KOPT-K1 (cell line): ENCODE results near the gene HEXIM1.

Experiments
- H3K27ac ChIP-seq: fragments of 200-600 bp; sonication (generic); 2 replicates; pipeline ENCODE4 v1.5.1; 2016; ENCODE audit warnings: antibody characterized with exemption, mild to moderate bottlenecking, low read depth, low read length; ENCODE audit not compliant: poor library complexity, severe bottlenecking
- H3K36me3 ChIP-seq: fragments of 200-600 bp; sonication (generic); 2 replicates; pipeline ENCODE4 v1.5.1; 2017; ENCODE audit warnings: antibody characterized with exemption, mild to moderate bottlenecking, low read length, moderate library complexity; ENCODE audit not compliant: insufficient read depth
- H3K9me3 ChIP-seq: fragments of 200-600 bp; sonication (generic); 2 replicates; pipeline ENCODE4 v1.5.1; 2017; ENCODE audit warnings: antibody characterized with exemption, low read length, mild to moderate bottlenecking; ENCODE audit not compliant: insufficient read depth, poor library complexity, severe bottlenecking

HEXIM1 gene

GRCh38 chr17:45108595-45109521 lies 39.4 kb upstream of the HEXIM1 start:
- Histone ChIP-seq H3K9me3 (no peaks in the 10 kb centered on the region), H3K36me3 (peaks cover 57% of the 10 kb centered on the region), H3K27ac (no peak overlapping the region)

GRCh38 chr17:45110676-45111611 lies 37.3 kb upstream of the HEXIM1 start:
- Histone ChIP-seq H3K27ac (no peak overlapping the region), H3K36me3 (peaks cover 36% of the 10 kb centered on the region), H3K9me3 (no peaks in the 10 kb centered on the region)

GRCh38 chr17:45111850-45112249 lies 36.4 kb upstream of the HEXIM1 start:
- Histone ChIP-seq H3K36me3 (peaks cover 27% of the 10 kb centered on the region), H3K27ac (no peak overlapping the region)

GRCh38 chr17:45112559-45113423 lies 35.5 kb upstream of the HEXIM1 start:
- Histone ChIP-seq H3K36me3 (peaks cover 18% of the 10 kb centered on the region), H3K9me3 (no peaks in the 10 kb centered on the region), H3K27ac (no peak overlapping the region)

More at GRCh38 chr17:45111850-45112249, 36.4 kb upstream of the HEXIM1 start:
- H3K9me3 ChIP-seq: no peaks in the 10 kb centered on the region

- no peak overlapping the region for H3K27ac ChIP-seq
- H3K9me3 ChIP-seq: no peaks in the 10 kb centered on the region
- H3K36me3 ChIP-seq: peaks cover 12% of the 10 kb centered on the region
Measured at GRCh38 chr17:45113424-45113754, 34.9 kb upstream of the HEXIM1 start.

- Histone ChIP-seq H3K36me3 (peaks cover 2% of the 10 kb centered on the region; the same call in 1 of the 2 replicates), H3K27ac (no peak overlapping the region), H3K9me3 (no peaks in the 10 kb centered on the region)
Measured at GRCh38 chr17:45114117-45114932, 34.0 kb upstream of the HEXIM1 start.

- H3K36me3 ChIP-seq: no peaks in the 10 kb centered on the region
- no peaks in the 10 kb centered on the region for H3K9me3 ChIP-seq
- no peak overlapping the region for H3K27ac ChIP-seq
Measured at GRCh38 chr17:45115015-45115625, 33.2 kb upstream of the HEXIM1 start.

GRCh38 chr17:45115871-45116270 lies 32.4 kb upstream of the HEXIM1 start:
- Histone ChIP-seq H3K36me3 (no peaks in the 10 kb centered on the region), H3K27ac (no peak overlapping the region), H3K9me3 (no peaks in the 10 kb centered on the region)

GRCh38 chr17:45116434-45117016 lies 31.8 kb upstream of the HEXIM1 start:
- Histone ChIP-seq H3K27ac (no peak overlapping the region), H3K36me3 (no peaks in the 10 kb centered on the region), H3K9me3 (no peaks in the 10 kb centered on the region)

GRCh38 chr17:45117334-45117733 lies 30.9 kb upstream of the HEXIM1 start:
- Histone ChIP-seq H3K9me3 (no peaks in the 10 kb centered on the region), H3K36me3 (no peaks in the 10 kb centered on the region), H3K27ac (no peak overlapping the region)

- Histone ChIP-seq H3K27ac (no peak overlapping the region), H3K9me3 (no peaks in the 10 kb centered on the region)
Measured at GRCh38 chr17:45117848-45118646, 30.2 kb upstream of the HEXIM1 start.

GRCh38 chr17:45118691-45119090 lies 29.6 kb upstream of the HEXIM1 start:
- H3K36me3 ChIP-seq: no peaks in the 10 kb centered on the region
- H3K9me3 ChIP-seq: no peaks in the 10 kb centered on the region
- no peak overlapping the region for H3K27ac ChIP-seq

More at GRCh38 chr17:45117848-45118646, 30.2 kb upstream of the HEXIM1 start:
- H3K36me3 ChIP-seq: no peaks in the 10 kb centered on the region

- no peaks in the 10 kb centered on the region for H3K9me3 ChIP-seq
- no peak overlapping the region for H3K27ac ChIP-seq
- no peaks in the 10 kb centered on the region for H3K36me3 ChIP-seq
Measured at GRCh38 chr17:45119964-45120363, 28.3 kb upstream of the HEXIM1 start.
